ENCODE data around the gene ITPKC.
"Not testable (repeated sequence)": the region's sequence is repeated elsewhere in the genome, so short reads cannot be mapped to it uniquely, and the experiment has no call there.

GRCh38 chr19:40732304-40732703, 15.4 kb downstream of the ITPKC start:
- TF ChIP-seq EZH2phosphoT487 (IDR thresholded peaks at IDR 0.05; ENCODE audit: borderline replicate concordance, low read depth, low read length); CTCF (conservative IDR thresholded peaks at IDR 0.05; ENCODE audit: low read length): not testable (repeated sequence)
